Measurements from ENCODE around the gene DNAH7.

- TF ChIP-seq POLR2A (IDR thresholded peaks at IDR 0.05), result no peak
- no peak for TF ChIP-seq CTCF (IDR thresholded peaks at IDR 0.05)
Measured at GRCh38 chr2:195824478-195824877, 244.2 kb downstream of the DNAH7 start.

Measured in testis (tissue), 2 donors.